Measurements from ENCODE around the gene MSH2. TPM values are rescaled to one million over a fixed set of nuclear protein-coding genes. Genes with fewer than 3 reads are reported as not detected.

Gene MSH2
- total and polyA plus RNA-seq, 2 experiments from 2014 or later = 17.8 to 21.8 TPM

GRCh38 chr2:47528874-47529273 lies 125.9 kb downstream of the MSH2 start:
- WGBS, 2 experiments (ENCODE audit: low coverage in 1 of 2, low lambda C conversion rate in 2 of 2, missing lambda C conversion rate in 2 of 2) = 39 to 51% methylated on average over 6 of the region's 6 CpGs
- in situ Hi-C loops (cut with MboI) = no loop called here
- no peak overlapping the region for H3K9ac ChIP-seq
- no peak for TF ChIP-seq EZH2phosphoT487 (IDR thresholded peaks at IDR 0.05; ENCODE audit: insufficient read depth, low read depth)
- no peak for TF ChIP-seq EZH2 (IDR thresholded peaks at IDR 0.05; ENCODE audit: insufficient read depth, poor library complexity, severe bottlenecking)
- H3K4me2 ChIP-seq (ENCODE audit: unreplicated experiment) = no peak overlapping the region
- no peaks in the 10 kb centered on the region for H3K79me2 ChIP-seq (ENCODE audit: insufficient read depth)
- no peaks in the 10 kb centered on the region for H3K36me3 ChIP-seq (ENCODE audit: low read depth)
- 0 out of 2 replicates have a peak, but pooled peaks cover 5% of the 10 kb centered on the region for H3K27me3 ChIP-seq (replicated peaks; ENCODE audit: insufficient read depth)
- no peaks in the 10 kb centered on the region for H3F3A ChIP-seq (ENCODE audit: insufficient read depth)
- H3K9me2 ChIP-seq (ENCODE audit: insufficient read depth) = no peaks in the 10 kb centered on the region
- no peak overlapping the region for H3K4me3 ChIP-seq
- no peaks in the 10 kb centered on the region for H4K20me1 ChIP-seq (ENCODE audit: insufficient read depth)
- H3K4me1 ChIP-seq (ENCODE audit: insufficient read depth) = peaks cover 4% of the 10 kb centered on the region; the same call in 1 of the 2 replicates
- DNase-seq = peak; percentile 50
- H3K9me3 ChIP-seq (ENCODE audit: low read depth) = no peaks in the 10 kb centered on the region
- H3K27ac ChIP-seq = no peak overlapping the region
- no peak overlapping the region for H2AFZ ChIP-seq

GRCh38 chr2:47530105-47530760 lies 127.3 kb downstream of the MSH2 start:
- in situ Hi-C loops (cut with MboI) = no loop called here
- H3K27ac ChIP-seq = no peak overlapping the region
- H4K20me1 ChIP-seq (ENCODE audit: insufficient read depth) = no peaks in the 10 kb centered on the region
- H3F3A ChIP-seq (ENCODE audit: insufficient read depth) = no peaks in the 10 kb centered on the region
- peaks cover 10% of the 10 kb centered on the region; the same call in 1 of the 2 replicates for H3K4me1 ChIP-seq (ENCODE audit: insufficient read depth)
- 83 to 84% methylated on average over 16 of the region's 16 CpGs for WGBS, 2 experiments (ENCODE audit: low coverage in 1 of 2, low lambda C conversion rate in 2 of 2, missing lambda C conversion rate in 2 of 2)
- H3K27me3 ChIP-seq (replicated peaks; ENCODE audit: insufficient read depth) = no peaks in the 10 kb centered on the region
- no peaks in the 10 kb centered on the region for H3K9me2 ChIP-seq (ENCODE audit: insufficient read depth)
- TF ChIP-seq EZH2phosphoT487 (IDR thresholded peaks at IDR 0.05; ENCODE audit: insufficient read depth, low read depth) = no peak
- no peak for TF ChIP-seq EZH2 (IDR thresholded peaks at IDR 0.05; ENCODE audit: insufficient read depth, poor library complexity, severe bottlenecking)
- DNase-seq = no peak
- H3K36me3 ChIP-seq (ENCODE audit: low read depth) = no peaks in the 10 kb centered on the region
- no peak overlapping the region for H3K4me3 ChIP-seq
- no peak overlapping the region for H3K9ac ChIP-seq
- H2AFZ ChIP-seq = no peak overlapping the region
- H3K79me2 ChIP-seq (ENCODE audit: insufficient read depth) = no peaks in the 10 kb centered on the region
- H3K9me3 ChIP-seq (ENCODE audit: low read depth) = no peaks in the 10 kb centered on the region
- H3K4me2 ChIP-seq (ENCODE audit: unreplicated experiment) = no peak overlapping the region

GRCh38 chr2:47531378-47532042 lies 128.6 kb downstream of the MSH2 start:
- Histone ChIP-seq H3K4me1 (ENCODE audit: insufficient read depth) (peaks cover 14% of the 10 kb centered on the region; the same call in 1 of the 2 replicates), H3K27ac (no peak overlapping the region), H3K9me2 (ENCODE audit: insufficient read depth) (no peaks in the 10 kb centered on the region), H3K27me3 (replicated peaks; ENCODE audit: insufficient read depth) (no peaks in the 10 kb centered on the region), H4K20me1 (ENCODE audit: insufficient read depth) (no peaks in the 10 kb centered on the region), H3K4me3 (no peak overlapping the region), H3F3A (ENCODE audit: insufficient read depth) (no peaks in the 10 kb centered on the region), H3K9ac (no peak overlapping the region), H3K79me2 (ENCODE audit: insufficient read depth) (no peaks in the 10 kb centered on the region), H2AFZ (no peak overlapping the region), H3K9me3 (ENCODE audit: low read depth) (no peaks in the 10 kb centered on the region), H3K36me3 (ENCODE audit: low read depth) (no peaks in the 10 kb centered on the region), H3K4me2 (ENCODE audit: unreplicated experiment) (no peak overlapping the region)
- no peak for DNase-seq
- TF ChIP-seq EZH2 (IDR thresholded peaks at IDR 0.05; ENCODE audit: insufficient read depth, poor library complexity, severe bottlenecking) = no peak
- no peak for TF ChIP-seq EZH2phosphoT487 (IDR thresholded peaks at IDR 0.05; ENCODE audit: insufficient read depth, low read depth)
- 95 to 96% methylated on average over 5 of the region's 5 CpGs for WGBS, 2 experiments (ENCODE audit: low coverage in 1 of 2, low lambda C conversion rate in 2 of 2, missing lambda C conversion rate in 2 of 2)
- in situ Hi-C loops (cut with MboI) = no loop called here

MicroRNAs within 50 kb of the gene (microRNA counts, 767-probe panel; counts per million panel counts)
- microRNA hsa-miR-559 = 447 counts per million, percentile 86 among the panel's probes with 10 or more counts

Small RNA genes lying within 50 kb of the gene (microRNA-seq; reads per million reads assigned to microRNA genes)
- not detected for gene MIR559 (ENCODE audit: borderline number of aligned reads)

Small RNA genes lying within 50 kb of the gene (small RNA-seq; reads per million reads assigned to genes)
- gene MIR559 (ENCODE audit: low read depth, low replicate concordance) (not detected), gene RF00017 (ENCODE audit: low read depth, low replicate concordance) (not detected), gene RN7SKP119 (ENCODE audit: low read depth, low replicate concordance) (0.19 reads per million)

Other genes with a start within 250 kb of the MSH2 start
- gene STPG4, start 247.8 kb upstream of the MSH2 start, total RNA-seq (2014; rRNA removed; shearing (Covaris generic)) = not detected in 2 replicates
- not detected in 2 replicates for gene STPG4, start 247.8 kb upstream of the MSH2 start, polyA plus RNA-seq (2016; fragmentation: Nextera tagmentation; extraction: Ambion mirVana)
- gene CALM2, start 226.6 kb upstream of the MSH2 start, total RNA-seq (2014; rRNA removed; shearing (Covaris generic)) = 1,056 and 1,083 TPM in 2 replicates
- 2,147 and 2,171 TPM in 2 replicates for gene CALM2, start 226.6 kb upstream of the MSH2 start, polyA plus RNA-seq (2016; fragmentation: Nextera tagmentation; extraction: Ambion mirVana)
- 0.22 TPM in 1 of 2 replicates, not detected in the other for gene EPCAM, start 33.8 kb upstream of the MSH2 start, total RNA-seq (2014; rRNA removed; shearing (Covaris generic))
- not detected in 2 replicates for gene EPCAM, start 33.8 kb upstream of the MSH2 start, polyA plus RNA-seq (2016; fragmentation: Nextera tagmentation; extraction: Ambion mirVana)
- gene KCNK12, start 167.8 kb downstream of the MSH2 start, total RNA-seq (2014; rRNA removed; shearing (Covaris generic)) = not detected in 2 replicates
- gene KCNK12, start 167.8 kb downstream of the MSH2 start, polyA plus RNA-seq (2016; fragmentation: Nextera tagmentation; extraction: Ambion mirVana) = 0.03 TPM in 2 replicates

All from GM23248 (cell line).